ENCODE data around the gene NEGR1. TPM values are rescaled to one million over a fixed set of nuclear protein-coding genes. Genes with fewer than 3 reads are reported as not detected.

The NEGR1 gene
- total and polyA plus RNA-seq, 4 donors: 0.08 to 0.14 (median 0.12) TPM; not detected in 1

GRCh38 chr1:71843012-71843411 lies 439.3 kb downstream of the NEGR1 start:
- DNase-seq (ENCODE audit: low spot score): no peak
- Histone ChIP-seq H3K4me1 (ENCODE audit: control insufficient read depth in 4 of 4, insufficient read depth in 4 of 4, low read length in 3 of 4) (no peaks in the 10 kb centered on the region), H3K9ac (ENCODE audit: low read depth in 1 of 2, low read length in 2 of 2) (no peak overlapping the region), H3K4me3 (ENCODE audit: low read depth in 1 of 3, low read length in 3 of 3) (no peak overlapping the region), H3K27me3 (ENCODE audit: control insufficient read depth in 4 of 4, insufficient read depth in 4 of 4, low read length in 3 of 4) (no peaks in the 10 kb centered on the region), H3K9me3 (ENCODE audit: control insufficient read depth in 4 of 4, low read length in 3 of 4) (no peaks in the 10 kb centered on the region), H3K36me3 (ENCODE audit: control insufficient read depth in 4 of 4, insufficient read depth in 3 of 4, low read depth in 1 of 4, low read length in 3 of 4) (no peaks in the 10 kb centered on the region), H3K27ac (ENCODE audit: low read depth in 1 of 2, low read length in 2 of 2) (no peak overlapping the region)
- no peak for TF ChIP-seq JUND (IDR thresholded peaks at IDR 0.05)
- no peak for TF ChIP-seq FOXA2 (IDR thresholded peaks at IDR 0.05)
- no peak for TF ChIP-seq RAD21 (IDR thresholded peaks at IDR 0.05)
- no peak for TF ChIP-seq FOXA1 (IDR thresholded peaks at IDR 0.05)
- no peak for TF ChIP-seq CTCF (IDR thresholded peaks at IDR 0.05; ENCODE audit: low read depth, low read length, missing input control)
- no peak for TF ChIP-seq GABPA (IDR thresholded peaks at IDR 0.05 in 1 of 2, conservative IDR thresholded peaks at IDR 0.05 in 1 of 2)
- TF ChIP-seq HNF4A (conservative IDR thresholded peaks at IDR 0.05): no peak
- TF ChIP-seq SP1 (IDR thresholded peaks at IDR 0.05): no peak
- TF ChIP-seq, protein P1, sequence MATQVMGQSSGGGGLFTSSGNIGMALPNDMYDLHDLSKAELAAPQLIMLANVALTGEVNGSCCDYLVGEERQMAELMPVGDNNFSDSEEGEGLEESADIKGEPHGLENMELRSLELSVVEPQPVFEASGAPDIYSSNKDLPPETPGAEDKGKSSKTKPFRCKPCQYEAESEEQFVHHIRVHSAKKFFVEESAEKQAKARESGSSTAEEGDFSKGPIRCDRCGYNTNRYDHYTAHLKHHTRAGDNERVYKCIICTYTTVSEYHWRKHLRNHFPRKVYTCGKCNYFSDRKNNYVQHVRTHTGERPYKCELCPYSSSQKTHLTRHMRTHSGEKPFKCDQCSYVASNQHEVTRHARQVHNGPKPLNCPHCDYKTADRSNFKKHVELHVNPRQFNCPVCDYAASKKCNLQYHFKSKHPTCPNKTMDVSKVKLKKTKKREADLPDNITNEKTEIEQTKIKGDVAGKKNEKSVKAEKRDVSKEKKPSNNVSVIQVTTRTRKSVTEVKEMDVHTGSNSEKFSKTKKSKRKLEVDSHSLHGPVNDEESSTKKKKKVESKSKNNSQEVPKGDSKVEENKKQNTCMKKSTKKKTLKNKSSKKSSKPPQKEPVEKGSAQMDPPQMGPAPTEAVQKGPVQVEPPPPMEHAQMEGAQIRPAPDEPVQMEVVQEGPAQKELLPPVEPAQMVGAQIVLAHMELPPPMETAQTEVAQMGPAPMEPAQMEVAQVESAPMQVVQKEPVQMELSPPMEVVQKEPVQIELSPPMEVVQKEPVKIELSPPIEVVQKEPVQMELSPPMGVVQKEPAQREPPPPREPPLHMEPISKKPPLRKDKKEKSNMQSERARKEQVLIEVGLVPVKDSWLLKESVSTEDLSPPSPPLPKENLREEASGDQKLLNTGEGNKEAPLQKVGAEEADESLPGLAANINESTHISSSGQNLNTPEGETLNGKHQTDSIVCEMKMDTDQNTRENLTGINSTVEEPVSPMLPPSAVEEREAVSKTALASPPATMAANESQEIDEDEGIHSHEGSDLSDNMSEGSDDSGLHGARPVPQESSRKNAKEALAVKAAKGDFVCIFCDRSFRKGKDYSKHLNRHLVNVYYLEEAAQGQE (IDR thresholded peaks at IDR 0.05): no peak
- WGBS: 74% methylated on average over 2 of the region's 2 CpGs

GRCh38 chr1:71839876-71840275 lies 442.5 kb downstream of the NEGR1 start:
- no peaks in the 10 kb centered on the region for H3K27me3 ChIP-seq (ENCODE audit: control insufficient read depth in 4 of 4, insufficient read depth in 4 of 4, low read length in 3 of 4)
- peaks cover 0 to under 1% (median 0%) of the 10 kb centered on the region in 4 donors for H3K4me1 ChIP-seq (ENCODE audit: control insufficient read depth in 4 of 4, insufficient read depth in 4 of 4, low read length in 3 of 4)
- H3K9ac ChIP-seq (ENCODE audit: low read depth in 1 of 2, low read length in 2 of 2): no peak overlapping the region
- no peaks in the 10 kb centered on the region for H3K9me3 ChIP-seq (ENCODE audit: control insufficient read depth in 4 of 4, low read length in 3 of 4)
- DNase-seq (ENCODE audit: low spot score): no peak
- no peaks in the 10 kb centered on the region for H3K36me3 ChIP-seq (ENCODE audit: control insufficient read depth in 4 of 4, insufficient read depth in 3 of 4, low read depth in 1 of 4, low read length in 3 of 4)
- TF ChIP-seq, protein P2, sequence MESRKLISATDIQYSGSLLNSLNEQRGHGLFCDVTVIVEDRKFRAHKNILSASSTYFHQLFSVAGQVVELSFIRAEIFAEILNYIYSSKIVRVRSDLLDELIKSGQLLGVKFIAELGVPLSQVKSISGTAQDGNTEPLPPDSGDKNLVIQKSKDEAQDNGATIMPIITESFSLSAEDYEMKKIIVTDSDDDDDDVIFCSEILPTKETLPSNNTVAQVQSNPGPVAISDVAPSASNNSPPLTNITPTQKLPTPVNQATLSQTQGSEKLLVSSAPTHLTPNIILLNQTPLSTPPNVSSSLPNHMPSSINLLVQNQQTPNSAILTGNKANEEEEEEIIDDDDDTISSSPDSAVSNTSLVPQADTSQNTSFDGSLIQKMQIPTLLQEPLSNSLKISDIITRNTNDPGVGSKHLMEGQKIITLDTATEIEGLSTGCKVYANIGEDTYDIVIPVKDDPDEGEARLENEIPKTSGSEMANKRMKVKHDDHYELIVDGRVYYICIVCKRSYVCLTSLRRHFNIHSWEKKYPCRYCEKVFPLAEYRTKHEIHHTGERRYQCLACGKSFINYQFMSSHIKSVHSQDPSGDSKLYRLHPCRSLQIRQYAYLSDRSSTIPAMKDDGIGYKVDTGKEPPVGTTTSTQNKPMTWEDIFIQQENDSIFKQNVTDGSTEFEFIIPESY (IDR thresholded peaks at IDR 0.05): no peak
- no peak for TF ChIP-seq SP1 (IDR thresholded peaks at IDR 0.05)
- TF ChIP-seq, protein P3, sequence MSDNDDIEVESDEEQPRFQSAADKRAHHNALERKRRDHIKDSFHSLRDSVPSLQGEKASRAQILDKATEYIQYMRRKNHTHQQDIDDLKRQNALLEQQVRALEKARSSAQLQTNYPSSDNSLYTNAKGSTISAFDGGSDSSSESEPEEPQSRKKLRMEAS (IDR thresholded peaks at IDR 0.05): no peak
- no peak for TF ChIP-seq FOXA1 (IDR thresholded peaks at IDR 0.05)
- TF ChIP-seq, protein P1 (IDR thresholded peaks at IDR 0.05): no peak
- TF ChIP-seq, protein P4, sequence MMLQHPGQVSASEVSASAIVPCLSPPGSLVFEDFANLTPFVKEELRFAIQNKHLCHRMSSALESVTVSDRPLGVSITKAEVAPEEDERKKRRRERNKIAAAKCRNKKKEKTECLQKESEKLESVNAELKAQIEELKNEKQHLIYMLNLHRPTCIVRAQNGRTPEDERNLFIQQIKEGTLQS (IDR thresholded peaks at IDR 0.05): no peak
- TF ChIP-seq HNF4G (IDR thresholded peaks at IDR 0.05): no peak
- TF ChIP-seq FOXA2 (IDR thresholded peaks at IDR 0.05): no peak
- no peak for TF ChIP-seq NR2F2 (IDR thresholded peaks at IDR 0.05)
- no peak for TF ChIP-seq RXRA (IDR thresholded peaks at IDR 0.05)
- TF ChIP-seq TAF1 (conservative IDR thresholded peaks at IDR 0.05): no peak
- 79% methylated on average over 4 of the region's 4 CpGs for WGBS
- no peak overlapping the region for H3K27ac ChIP-seq (ENCODE audit: low read depth in 1 of 2, low read length in 2 of 2)
- no peak overlapping the region for H3K4me3 ChIP-seq (ENCODE audit: low read depth in 1 of 3, low read length in 3 of 3)
